ENCODE results near the gene NEDD4L. TPM values are rescaled to one million over a fixed set of nuclear protein-coding genes. Genes with fewer than 3 reads are reported as not detected.

The NEDD4L gene
- total and polyA plus RNA-seq, 10 of the 15 experiments (the other 5 are each of a cell fraction or from before 2014, with no cell fraction given): 7.4 to 24.0 (median 17.7) TPM

DNA sequence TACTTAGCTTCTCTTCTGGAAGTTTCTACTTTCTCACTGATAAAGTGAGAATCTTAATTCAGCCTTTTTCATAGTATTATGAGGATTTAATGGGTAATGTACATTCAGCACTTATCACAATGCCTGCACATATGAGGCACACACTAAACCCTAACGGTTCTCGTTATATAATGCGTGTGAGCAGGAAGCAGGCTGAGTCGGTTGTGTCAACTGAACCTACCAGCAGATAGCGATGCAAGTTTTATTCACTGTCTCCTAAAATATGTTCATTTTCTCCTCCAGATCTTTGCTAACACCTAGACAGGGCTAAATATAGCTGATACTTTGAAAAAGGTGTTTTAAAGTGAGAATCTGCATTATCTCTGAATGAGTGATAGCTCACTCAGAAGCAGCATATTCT, 383.3 kb downstream of the NEDD4L start (continued):
- TF ChIP-seq, protein P1, sequence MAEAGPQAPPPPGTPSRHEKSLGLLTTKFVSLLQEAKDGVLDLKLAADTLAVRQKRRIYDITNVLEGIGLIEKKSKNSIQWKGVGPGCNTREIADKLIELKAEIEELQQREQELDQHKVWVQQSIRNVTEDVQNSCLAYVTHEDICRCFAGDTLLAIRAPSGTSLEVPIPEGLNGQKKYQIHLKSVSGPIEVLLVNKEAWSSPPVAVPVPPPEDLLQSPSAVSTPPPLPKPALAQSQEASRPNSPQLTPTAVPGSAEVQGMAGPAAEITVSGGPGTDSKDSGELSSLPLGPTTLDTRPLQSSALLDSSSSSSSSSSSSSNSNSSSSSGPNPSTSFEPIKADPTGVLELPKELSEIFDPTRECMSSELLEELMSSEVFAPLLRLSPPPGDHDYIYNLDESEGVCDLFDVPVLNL (IDR thresholded peaks at IDR 0.05; ENCODE audit: low read depth, low read length): no peak
- TF ChIP-seq HCFC1 (IDR thresholded peaks at IDR 0.05; ENCODE audit: low read length): no peak
- no peak for TF ChIP-seq ZNF622 (IDR thresholded peaks at IDR 0.05)

DNA sequence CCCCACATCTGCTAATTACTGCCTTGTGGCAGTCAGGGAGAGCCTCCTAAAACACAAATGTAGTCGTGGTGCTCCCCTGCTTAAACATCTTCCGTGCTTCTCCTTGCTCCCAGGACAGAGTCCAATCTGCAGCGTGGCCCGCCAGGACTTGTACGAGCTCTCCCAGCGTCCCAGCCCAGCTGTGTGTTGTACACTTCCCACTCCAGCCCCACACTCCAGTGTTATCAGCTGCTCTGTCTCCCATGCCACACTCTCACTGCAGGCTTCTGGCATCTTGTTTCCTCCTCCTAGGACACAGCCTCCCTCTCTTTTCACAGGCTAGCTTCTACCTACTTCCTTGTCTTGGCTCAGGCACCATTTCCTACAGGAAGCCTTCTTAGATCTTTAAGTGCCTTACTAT, 385.4 kb downstream of the NEDD4L start:
- in situ Hi-C loops (cut with MboI): no loop called here

More for the DNA sequence above, 385.4 kb downstream of the NEDD4L start:
- Histone ChIP-seq H3K79me2 (ENCODE audit: control insufficient read depth, insufficient read depth, low read length) (no peaks in the 10 kb centered on the region), H2AFZ (ENCODE audit: control insufficient read depth, low read depth, low read length) (no peak overlapping the region), H4K20me1 (ENCODE audit: control insufficient read depth, insufficient read depth) (no peaks in the 10 kb centered on the region), H3K27ac (ENCODE audit: control insufficient read depth, insufficient read depth) (no peak overlapping the region), H3K27me3 (replicated peaks in 1 of 2; ENCODE audit: control insufficient read depth in 2 of 2, insufficient read depth in 2 of 2, low read length in 1 of 2) (no peaks in the 10 kb centered on the region), H3K4me2 (ENCODE audit: control insufficient read depth, insufficient read depth) (no peak overlapping the region), H3K9me3 (replicated peaks; ENCODE audit: control insufficient read depth, insufficient read depth, low read length) (no peaks in the 10 kb centered on the region), H3K9ac (ENCODE audit: control insufficient read depth, insufficient read depth, low read length) (no peak overlapping the region), H3K4me3 (no peak overlapping the region), H3K4me1 (ENCODE audit: control insufficient read depth, insufficient read depth, low read length) (no peaks in the 10 kb centered on the region), H3K36me3 (ENCODE audit: control insufficient read depth in 2 of 2, insufficient read depth in 2 of 2, low read length in 1 of 2) (no peaks in the 10 kb centered on the region)
- ChIA-PET CTCF (no interaction called here), POLR2A (no interaction called here), SMC1A (ENCODE audit: uncharacterized antibody, unreplicated experiment) (no interaction called here), RAD21 (ENCODE audit: unreplicated experiment) (no interaction called here)
- FAIRE-seq: no peak
- WGBS (ENCODE audit: insufficient coverage, insufficient replicate concordance, low lambda C conversion rate, missing lambda C conversion rate): 36% methylated on average over 6 of the region's 6 CpGs
- DNase-seq (ENCODE audit: low read depth, low spot score): no peak
- TF ChIP-seq CHD1 (IDR thresholded peaks at IDR 0.05; ENCODE audit: low read depth, low read length): no peak
- no peak for TF ChIP-seq PML (IDR thresholded peaks at IDR 0.05; ENCODE audit: low read length)
- TF ChIP-seq, protein P2, sequence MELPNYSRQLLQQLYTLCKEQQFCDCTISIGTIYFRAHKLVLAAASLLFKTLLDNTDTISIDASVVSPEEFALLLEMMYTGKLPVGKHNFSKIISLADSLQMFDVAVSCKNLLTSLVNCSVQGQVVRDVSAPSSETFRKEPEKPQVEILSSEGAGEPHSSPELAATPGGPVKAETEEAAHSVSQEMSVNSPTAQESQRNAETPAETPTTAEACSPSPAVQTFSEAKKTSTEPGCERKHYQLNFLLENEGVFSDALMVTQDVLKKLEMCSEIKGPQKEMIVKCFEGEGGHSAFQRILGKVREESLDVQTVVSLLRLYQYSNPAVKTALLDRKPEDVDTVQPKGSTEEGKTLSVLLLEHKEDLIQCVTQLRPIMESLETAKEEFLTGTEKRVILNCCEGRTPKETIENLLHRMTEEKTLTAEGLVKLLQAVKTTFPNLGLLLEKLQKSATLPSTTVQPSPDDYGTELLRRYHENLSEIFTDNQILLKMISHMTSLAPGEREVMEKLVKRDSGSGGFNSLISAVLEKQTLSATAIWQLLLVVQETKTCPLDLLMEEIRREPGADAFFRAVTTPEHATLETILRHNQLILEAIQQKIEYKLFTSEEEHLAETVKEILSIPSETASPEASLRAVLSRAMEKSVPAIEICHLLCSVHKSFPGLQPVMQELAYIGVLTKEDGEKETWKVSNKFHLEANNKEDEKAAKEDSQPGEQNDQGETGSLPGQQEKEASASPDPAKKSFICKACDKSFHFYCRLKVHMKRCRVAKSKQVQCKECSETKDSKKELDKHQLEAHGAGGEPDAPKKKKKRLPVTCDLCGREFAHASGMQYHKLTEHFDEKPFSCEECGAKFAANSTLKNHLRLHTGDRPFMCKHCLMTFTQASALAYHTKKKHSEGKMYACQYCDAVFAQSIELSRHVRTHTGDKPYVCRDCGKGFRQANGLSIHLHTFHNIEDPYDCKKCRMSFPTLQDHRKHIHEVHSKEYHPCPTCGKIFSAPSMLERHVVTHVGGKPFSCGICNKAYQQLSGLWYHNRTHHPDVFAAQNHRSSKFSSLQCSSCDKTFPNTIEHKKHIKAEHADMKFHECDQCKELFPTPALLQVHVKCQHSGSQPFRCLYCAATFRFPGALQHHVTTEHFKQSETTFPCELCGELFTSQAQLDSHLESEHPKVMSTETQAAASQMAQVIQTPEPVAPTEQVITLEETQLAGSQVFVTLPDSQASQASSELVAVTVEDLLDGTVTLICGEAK (IDR thresholded peaks at IDR 0.05; ENCODE audit: borderline replicate concordance): no peak
- no peak for TF ChIP-seq MEF2B (IDR thresholded peaks at IDR 0.05; ENCODE audit: partially characterized antibody, poor library complexity, severe bottlenecking)
- intact Hi-C loops (cut with micrococcal nuclease; ENCODE audit: unreplicated experiment): no loop called here
- no peak for ATAC-seq
- BruUV-seq (replicated peaks): no TSS peak
